Mesodermal cell (in vitro differentiated cells): ENCODE data around the gene CGRRF1.

Experiments
- H3K27ac ChIP-seq: 2 replicates; pipeline ENCODE4 v1.7.0; 2013; ENCODE audit warnings: mild to moderate bottlenecking, low read depth, low read length, moderate library complexity; ENCODE audit not compliant: severe bottlenecking
- H3K36me3 ChIP-seq: 2 replicates; pipeline ENCODE4 v1.7.1; 2013; ENCODE audit warnings: mild to moderate bottlenecking, low read length, moderate library complexity; ENCODE audit not compliant: control insufficient read depth, insufficient read depth
- H3K4me1 ChIP-seq: one replicate; pipeline ENCODE4 v1.7.1; 2013; ENCODE audit warnings: mild to moderate bottlenecking, low read length; ENCODE audit not compliant: insufficient read depth, control insufficient read depth, poor library complexity, severe bottlenecking
- H3K4me3 ChIP-seq: 2 replicates; pipeline ENCODE4 v1.7.0; 2013; ENCODE audit warnings: low read length, control low read depth, mild to moderate bottlenecking; ENCODE audit not compliant: insufficient read depth, poor library complexity, severe bottlenecking; ENCODE audit errors: extremely low read depth
- H3K9me3 ChIP-seq: 2 replicates; pipeline ENCODE4 v1.7.1; 2013; ENCODE audit warnings: mild to moderate bottlenecking, low read length, moderate library complexity; ENCODE audit not compliant: control insufficient read depth
- WGBS, 2 experiments: methylation state at CpG; one replicate each; pipeline ENCODE4 v1.1.5; 2013; ENCODE audit warnings: missing lambda C conversion rate in 2 of 2; ENCODE audit not compliant: insufficient coverage in 2 of 2; 5-methylcytosine and 5-hydroxymethylcytosine counted together

CGRRF1 gene

DNA sequence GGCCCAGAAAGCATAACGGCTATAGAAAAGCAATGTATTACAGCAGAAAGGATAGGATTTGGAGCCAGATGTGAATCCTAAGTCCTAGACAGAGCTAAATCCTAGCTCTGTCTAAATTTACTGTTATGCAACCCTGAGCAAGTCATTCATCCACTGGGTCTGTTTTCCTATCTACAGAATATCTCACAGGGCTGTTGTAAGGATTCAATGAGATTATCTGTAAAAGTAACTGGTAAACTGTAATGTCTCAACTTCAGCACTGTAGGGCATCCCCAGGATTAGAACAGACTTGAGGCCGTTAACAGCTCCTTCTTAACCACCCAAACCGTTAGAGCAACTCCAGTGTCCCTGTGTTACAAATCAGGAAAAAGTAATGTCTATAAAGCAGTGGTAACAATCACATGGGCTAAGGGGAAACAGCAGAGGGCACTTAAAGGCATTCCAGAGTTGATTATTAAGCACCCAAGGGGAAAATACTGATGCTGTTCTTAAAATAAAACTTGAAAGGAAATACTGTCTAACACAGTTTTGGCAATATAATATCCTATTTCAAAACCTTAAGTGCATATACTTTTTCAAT, 31.0 kb upstream of the CGRRF1 start:
- H3K27ac ChIP-seq, result peak overlapping the region; percentile 70
- H3K36me3 ChIP-seq, result peaks cover 57% of the 10 kb centered on the region
- H3K4me1 ChIP-seq, result no peaks in the 10 kb centered on the region
- 90 to 100% methylated on average over 1 to 2 of the region's 3 CpGs for WGBS, 2 experiments
- no peak overlapping the region for H3K4me3 ChIP-seq
- no peaks in the 10 kb centered on the region for H3K9me3 ChIP-seq

DNA sequence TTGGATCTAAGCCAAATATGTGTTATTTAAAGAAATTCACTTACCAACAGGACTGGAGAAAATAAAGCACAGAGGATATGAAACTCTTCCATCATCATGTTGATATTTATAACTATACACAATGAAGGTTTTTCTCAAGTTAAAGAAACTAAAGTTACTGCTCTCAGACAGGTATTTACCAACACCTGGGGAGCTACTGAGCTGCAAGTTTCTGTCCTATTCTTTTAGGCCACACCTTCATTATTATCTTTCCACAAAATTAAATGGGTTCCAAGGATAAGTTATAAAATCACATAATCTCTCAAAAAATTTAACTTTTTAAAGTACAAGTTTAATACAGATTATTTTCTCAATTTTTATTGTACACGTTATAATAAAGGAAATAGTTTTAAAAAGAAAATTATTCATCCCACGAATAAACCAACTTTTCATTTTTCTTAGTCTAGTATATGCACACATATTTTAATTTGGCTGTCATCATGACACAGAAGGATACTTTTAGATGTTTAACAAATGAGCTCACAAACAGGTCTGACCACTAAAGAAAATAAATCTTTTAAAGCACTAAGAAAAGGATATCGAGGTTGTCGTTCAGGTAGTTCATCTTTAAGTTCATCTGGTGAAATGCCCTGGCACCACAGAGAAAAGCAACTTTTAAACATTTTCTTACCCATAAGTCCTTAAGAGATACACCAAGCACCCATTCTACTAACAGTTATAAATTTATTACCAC, 28.7 kb upstream of the CGRRF1 start:
- Histone ChIP-seq H3K36me3 (peaks cover 53% of the 10 kb centered on the region), H3K4me3 (no peak overlapping the region)
- WGBS, 2 experiments, result 100% methylated on average over 2 of the region's 4 CpGs

DNA sequence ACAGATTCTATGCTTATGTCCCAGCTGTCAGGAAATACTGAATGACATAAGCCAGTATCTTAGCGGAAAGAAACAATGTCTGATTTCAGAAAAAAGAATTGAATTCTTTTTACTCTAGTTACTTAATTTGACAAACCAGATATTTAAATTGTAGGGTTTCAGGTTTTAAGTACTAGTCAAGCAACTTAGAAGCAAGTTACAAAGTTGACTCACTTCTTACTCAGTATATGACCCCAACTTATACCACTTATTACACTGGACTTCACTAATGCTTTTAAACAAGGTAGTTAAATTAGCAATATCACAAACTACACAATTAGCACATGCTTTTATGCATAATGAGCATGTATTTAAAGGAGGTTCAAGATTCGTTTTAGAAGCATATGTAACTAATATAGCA, 28.0 kb upstream of the CGRRF1 start:
- WGBS, 2 experiments, result 100% methylated on average over 1 of the region's 2 CpGs; no CpG with 5 or more reads in 1 of the 2 experiments
- no peak overlapping the region for H3K4me3 ChIP-seq
- no peaks in the 10 kb centered on the region for H3K4me1 ChIP-seq
- H3K9me3 ChIP-seq, result no peaks in the 10 kb centered on the region
- no peak overlapping the region for H3K27ac ChIP-seq
- peaks cover 50% of the 10 kb centered on the region for H3K36me3 ChIP-seq

More for the DNA sequence above, 28.7 kb upstream of the CGRRF1 start:
- Histone ChIP-seq H3K27ac (no peak overlapping the region), H3K9me3 (no peaks in the 10 kb centered on the region), H3K4me1 (no peaks in the 10 kb centered on the region)

DNA sequence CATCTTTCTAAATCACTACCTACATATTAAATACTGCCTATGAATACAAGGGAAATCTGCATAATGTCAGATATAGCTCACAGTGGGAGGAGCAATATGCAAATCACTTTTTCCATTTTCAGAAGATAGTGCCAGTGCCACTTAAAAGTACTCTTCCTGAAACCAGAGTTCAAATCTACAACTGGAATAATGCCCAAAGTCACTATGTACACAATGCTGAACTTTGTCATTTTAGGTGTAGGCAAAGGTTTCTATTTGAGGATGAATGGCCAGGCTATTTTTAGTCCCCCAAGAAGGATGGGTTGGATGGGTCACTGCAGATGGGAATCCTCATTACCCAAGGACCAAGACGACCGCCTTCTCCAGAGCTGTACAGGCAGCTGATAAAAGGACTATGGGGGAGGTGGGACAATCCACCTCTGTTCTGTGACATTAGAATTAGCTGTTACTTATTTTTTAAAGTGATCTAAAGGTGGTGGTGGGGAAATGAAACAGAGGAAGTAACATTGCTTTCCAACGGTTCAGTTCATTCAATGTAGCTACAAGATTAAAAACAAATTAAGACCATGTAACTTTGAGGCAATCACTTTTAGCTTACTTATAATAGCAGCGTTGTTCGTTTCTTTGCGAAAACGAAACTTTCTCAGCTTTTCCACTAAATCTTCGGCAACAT, 26.5 kb upstream of the CGRRF1 start:
- Histone ChIP-seq H3K36me3 (peaks cover 46% of the 10 kb centered on the region), H3K4me3 (no peak overlapping the region), H3K9me3 (no peaks in the 10 kb centered on the region), H3K27ac (no peak overlapping the region), H3K4me1 (no peaks in the 10 kb centered on the region)
- WGBS, 2 experiments, result 84 to 91% methylated on average over 3 to 4 of the region's 8 CpGs

DNA sequence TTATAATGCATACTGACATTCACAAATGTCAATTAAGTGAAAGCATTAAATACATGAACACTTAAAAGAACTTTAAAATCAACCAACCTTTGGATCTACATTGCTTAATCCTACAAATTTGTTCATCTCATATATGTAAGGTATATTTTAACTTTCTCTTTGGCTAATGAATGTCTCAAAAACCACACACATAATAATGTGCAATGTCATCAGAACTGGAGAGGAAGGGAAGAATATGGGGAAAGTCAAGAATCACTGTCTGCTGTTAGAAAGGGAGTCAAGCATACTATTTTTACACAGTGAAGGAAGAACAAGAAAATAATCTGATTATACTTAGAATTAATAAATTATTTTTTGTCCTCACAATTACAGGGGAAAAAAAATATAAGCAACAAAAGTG, 25.9 kb upstream of the CGRRF1 start:
- Histone ChIP-seq H3K4me1 (no peaks in the 10 kb centered on the region), H3K36me3 (peaks cover 40% of the 10 kb centered on the region), H3K27ac (no peak overlapping the region), H3K4me3 (no peak overlapping the region), H3K9me3 (no peaks in the 10 kb centered on the region)

DNA sequence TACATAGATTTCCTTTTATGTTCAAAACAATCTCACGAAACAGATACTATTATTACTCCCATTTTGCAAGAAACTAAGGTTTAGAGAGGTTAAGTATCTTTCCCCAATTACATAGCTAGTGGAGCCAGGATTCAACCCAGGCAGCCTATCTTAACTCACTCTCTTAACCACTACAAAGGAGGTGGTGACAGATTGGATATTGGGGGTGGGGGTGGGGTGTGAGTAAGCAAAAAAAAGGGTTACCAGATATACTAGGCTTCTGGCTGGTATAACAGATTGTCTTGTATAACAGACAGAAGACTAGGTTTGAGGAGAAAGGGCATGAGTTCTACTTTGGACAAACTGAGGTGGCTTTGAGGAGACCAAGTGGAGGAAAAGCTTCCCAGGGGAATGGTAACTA, 23.0 kb upstream of the CGRRF1 start:
- Histone ChIP-seq H3K36me3 (peaks cover 25% of the 10 kb centered on the region), H3K9me3 (no peaks in the 10 kb centered on the region), H3K4me1 (peaks cover 7% of the 10 kb centered on the region), H3K27ac (no peak overlapping the region), H3K4me3 (no peak overlapping the region)
- no CpG with 5 or more reads among the region's 1 CpG for WGBS, 2 experiments

DNA sequence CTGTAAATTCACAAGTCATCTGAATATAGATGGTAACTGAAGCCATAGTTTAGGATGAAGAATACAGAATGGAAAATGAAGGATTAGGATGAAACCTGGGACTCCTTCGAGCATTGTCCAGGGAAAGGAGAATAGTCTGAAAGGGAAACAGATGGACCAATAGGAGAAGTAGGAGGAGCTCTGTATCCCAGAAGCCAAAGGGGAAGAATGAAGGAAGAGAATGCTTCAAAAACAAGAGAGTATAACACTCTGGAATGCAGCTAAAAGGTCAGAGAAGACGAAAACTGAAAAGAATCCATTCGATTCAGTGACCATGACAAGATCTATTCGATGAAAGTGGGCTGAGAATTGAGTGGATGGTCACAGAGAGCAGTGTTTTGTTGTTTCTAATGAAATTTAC, 21.9 kb upstream of the CGRRF1 start:
- 38 to 47% methylated on average over 1 to 3 of the region's 4 CpGs for WGBS, 2 experiments
- Histone ChIP-seq H3K4me1 (peaks cover 7% of the 10 kb centered on the region), H3K27ac (peak overlapping the region; percentile 90)

DNA sequence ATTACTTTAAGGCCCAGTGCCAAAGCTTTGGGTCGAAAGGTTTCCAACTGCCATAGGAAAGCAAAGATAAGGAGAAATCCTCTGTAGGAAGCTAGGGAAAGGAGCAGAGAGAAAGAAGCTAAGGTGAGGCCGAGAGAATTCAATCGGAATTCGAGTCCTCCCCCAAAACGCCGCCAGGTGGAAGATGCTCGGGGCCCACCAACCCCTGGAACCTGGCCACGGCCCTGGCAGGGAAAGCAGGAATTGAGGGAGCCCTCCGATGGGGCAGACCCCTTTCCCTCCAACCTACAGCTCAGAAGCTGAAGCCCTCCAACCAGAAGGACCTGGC, 21.4 kb upstream of the CGRRF1 start:
- Histone ChIP-seq H3K36me3 (peaks cover 11% of the 10 kb centered on the region), H3K4me3 (peak overlapping the region; percentile 83), H3K9me3 (no peaks in the 10 kb centered on the region), H3K27ac (peak overlapping the region; percentile 90), H3K4me1 (peaks cover 7% of the 10 kb centered on the region)
- 2 to 3% methylated on average over 8 to 9 of the region's 9 CpGs for WGBS, 2 experiments

More for the DNA sequence above, 21.9 kb upstream of the CGRRF1 start:
- Histone ChIP-seq H3K9me3 (no peaks in the 10 kb centered on the region), H3K36me3 (peaks cover 16% of the 10 kb centered on the region), H3K4me3 (peak overlapping the region; percentile 83)

DNA sequence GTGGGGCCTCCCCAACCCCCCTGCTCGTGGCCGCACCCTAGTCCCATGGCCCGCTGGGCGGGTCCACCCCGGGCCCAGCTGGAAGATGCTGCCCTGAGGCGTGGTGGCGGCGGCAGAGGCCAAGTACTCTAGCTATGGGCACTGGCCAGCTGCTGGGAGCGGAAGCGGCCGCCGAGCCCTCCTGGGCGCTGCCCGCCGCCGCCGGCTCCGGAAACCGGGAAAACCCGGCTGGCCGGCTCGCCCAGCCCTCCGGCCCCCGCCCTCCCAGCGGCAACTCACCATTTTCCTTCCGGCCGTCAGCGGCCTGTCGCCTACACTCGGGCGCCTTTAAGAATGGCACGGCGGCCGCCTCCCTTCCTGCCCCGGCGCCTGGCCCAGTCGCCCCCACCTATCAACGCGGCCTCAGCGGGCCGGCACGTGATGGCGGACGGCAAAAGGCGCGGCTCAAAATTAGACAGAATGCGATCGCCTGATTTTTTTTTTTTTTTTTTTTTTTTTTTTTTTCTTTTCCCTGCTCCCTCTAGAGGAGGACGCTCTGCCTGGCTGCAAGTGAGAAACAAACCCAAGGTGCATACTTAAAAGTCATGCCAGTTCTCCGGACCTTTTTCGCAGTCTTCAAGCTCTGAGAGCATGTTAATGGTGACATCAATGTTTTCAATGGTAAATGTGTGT, 20.9 kb upstream of the CGRRF1 start, which contains the start of gene GMFB:
GMFB (minus strand) TSS at position 335 of the 672 bp plus-strand sequence; CDS start at position 282, 53 bp downstream.
- H3K9me3 ChIP-seq, result no peaks in the 10 kb centered on the region
- peaks cover 8% of the 10 kb centered on the region for H3K36me3 ChIP-seq
- H3K27ac ChIP-seq, result peak within 1 kb of the TSS; percentile 90
- H3K4me3 ChIP-seq, result peak within 1 kb of the TSS; percentile 83
- WGBS, 2 experiments, result 0% methylated on average over 19 to 39 of the region's 51 CpGs
- H3K4me1 ChIP-seq, result peaks cover 7% of the 10 kb centered on the region

DNA sequence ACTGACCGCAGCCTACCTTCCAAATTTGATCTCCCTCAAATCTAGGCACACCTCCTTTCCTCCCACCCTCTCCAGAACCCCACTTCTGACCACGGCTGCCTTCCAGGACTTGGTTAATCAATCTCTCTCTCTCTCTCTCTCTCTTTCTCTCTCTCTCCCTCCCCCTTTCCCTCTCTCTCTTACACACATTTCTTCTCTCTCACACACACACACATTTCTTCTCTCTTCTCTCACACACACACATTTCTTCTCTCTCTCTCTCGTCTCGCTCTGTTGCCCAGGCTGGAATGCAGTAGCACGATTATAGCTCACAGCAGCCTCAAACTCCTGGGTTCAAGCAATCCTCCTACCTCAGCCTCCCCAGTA, 20.4 kb upstream of the CGRRF1 start:
- Histone ChIP-seq H3K4me1 (peaks cover 7% of the 10 kb centered on the region), H3K36me3 (peaks cover 8% of the 10 kb centered on the region), H3K4me3 (peak overlapping the region; percentile 83), H3K9me3 (no peaks in the 10 kb centered on the region), H3K27ac (peak overlapping the region; percentile 90)
- 47 to 56% methylated on average over 5 of the region's 5 CpGs for WGBS, 2 experiments
